ENCODE measurements around the gene PRR7. TPM values are rescaled to one million over a fixed set of nuclear protein-coding genes. Genes with fewer than 3 reads are reported as not detected.

Gene PRR7
- total and polyA plus RNA-seq, 2 of the 13 experiments (the other 11 are each of a cell fraction or from before 2014, with no cell fraction given): 4.8 to 5.0 TPM

GRCh38 chr5:177447066-177447610, 524 bp downstream of the PRR7 start (continued):
- TF ChIP-seq, protein P1, sequence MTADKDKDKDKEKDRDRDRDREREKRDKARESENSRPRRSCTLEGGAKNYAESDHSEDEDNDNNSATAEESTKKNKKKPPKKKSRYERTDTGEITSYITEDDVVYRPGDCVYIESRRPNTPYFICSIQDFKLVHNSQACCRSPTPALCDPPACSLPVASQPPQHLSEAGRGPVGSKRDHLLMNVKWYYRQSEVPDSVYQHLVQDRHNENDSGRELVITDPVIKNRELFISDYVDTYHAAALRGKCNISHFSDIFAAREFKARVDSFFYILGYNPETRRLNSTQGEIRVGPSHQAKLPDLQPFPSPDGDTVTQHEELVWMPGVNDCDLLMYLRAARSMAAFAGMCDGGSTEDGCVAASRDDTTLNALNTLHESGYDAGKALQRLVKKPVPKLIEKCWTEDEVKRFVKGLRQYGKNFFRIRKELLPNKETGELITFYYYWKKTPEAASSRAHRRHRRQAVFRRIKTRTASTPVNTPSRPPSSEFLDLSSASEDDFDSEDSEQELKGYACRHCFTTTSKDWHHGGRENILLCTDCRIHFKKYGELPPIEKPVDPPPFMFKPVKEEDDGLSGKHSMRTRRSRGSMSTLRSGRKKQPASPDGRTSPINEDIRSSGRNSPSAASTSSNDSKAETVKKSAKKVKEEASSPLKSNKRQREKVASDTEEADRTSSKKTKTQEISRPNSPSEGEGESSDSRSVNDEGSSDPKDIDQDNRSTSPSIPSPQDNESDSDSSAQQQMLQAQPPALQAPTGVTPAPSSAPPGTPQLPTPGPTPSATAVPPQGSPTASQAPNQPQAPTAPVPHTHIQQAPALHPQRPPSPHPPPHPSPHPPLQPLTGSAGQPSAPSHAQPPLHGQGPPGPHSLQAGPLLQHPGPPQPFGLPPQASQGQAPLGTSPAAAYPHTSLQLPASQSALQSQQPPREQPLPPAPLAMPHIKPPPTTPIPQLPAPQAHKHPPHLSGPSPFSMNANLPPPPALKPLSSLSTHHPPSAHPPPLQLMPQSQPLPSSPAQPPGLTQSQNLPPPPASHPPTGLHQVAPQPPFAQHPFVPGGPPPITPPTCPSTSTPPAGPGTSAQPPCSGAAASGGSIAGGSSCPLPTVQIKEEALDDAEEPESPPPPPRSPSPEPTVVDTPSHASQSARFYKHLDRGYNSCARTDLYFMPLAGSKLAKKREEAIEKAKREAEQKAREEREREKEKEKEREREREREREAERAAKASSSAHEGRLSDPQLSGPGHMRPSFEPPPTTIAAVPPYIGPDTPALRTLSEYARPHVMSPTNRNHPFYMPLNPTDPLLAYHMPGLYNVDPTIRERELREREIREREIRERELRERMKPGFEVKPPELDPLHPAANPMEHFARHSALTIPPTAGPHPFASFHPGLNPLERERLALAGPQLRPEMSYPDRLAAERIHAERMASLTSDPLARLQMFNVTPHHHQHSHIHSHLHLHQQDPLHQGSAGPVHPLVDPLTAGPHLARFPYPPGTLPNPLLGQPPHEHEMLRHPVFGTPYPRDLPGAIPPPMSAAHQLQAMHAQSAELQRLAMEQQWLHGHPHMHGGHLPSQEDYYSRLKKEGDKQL (CRISPR knock-in tag; IDR thresholded peaks at IDR 0.05; ENCODE audit: low read depth): no peak
- TF ChIP-seq ATF7 (IDR thresholded peaks at IDR 0.05) (no peak), ATF7 (CRISPR knock-in tag; IDR thresholded peaks at IDR 0.05) (no peak), ZNF816 (CRISPR knock-in tag; IDR thresholded peaks at IDR 0.05; ENCODE audit: borderline replicate concordance) (no peak), IKZF4 (CRISPR knock-in tag; IDR thresholded peaks at IDR 0.05; ENCODE audit: borderline replicate concordance, low read depth, not compliant biosample characterization) (no peak), DRAP1 (CRISPR knock-in tag; IDR thresholded peaks at IDR 0.05) (no peak), ZC3H4 (CRISPR knock-in tag; IDR thresholded peaks at IDR 0.05; ENCODE audit: borderline replicate concordance) (peak; percentile 19; the same call in 1 of the 2 replicates), ATF3 (CRISPR knock-in tag; IDR thresholded peaks at IDR 0.05) (no peak), MLXIP (CRISPR knock-in tag; IDR thresholded peaks at IDR 0.05; ENCODE audit: borderline replicate concordance) (no peak), REST (IDR thresholded peaks at IDR 0.05; ENCODE audit: borderline replicate concordance in 1 of 2, low read depth in 1 of 2, low read length in 2 of 2) (no peak), SIN3B (IDR thresholded peaks at IDR 0.05; ENCODE audit: low read length) (no peak), HOXD1 (CRISPR knock-in tag; IDR thresholded peaks at IDR 0.05) (peak; percentile 11; the same call in 1 of the 2 replicates), ZNF430 (CRISPR knock-in tag; IDR thresholded peaks at IDR 0.05) (no peak), ZNF563 (CRISPR knock-in tag; IDR thresholded peaks at IDR 0.05) (0 out of 2 replicates have a peak, but pooled peaks have one; percentile 57)
- TF ChIP-seq, protein P2, sequence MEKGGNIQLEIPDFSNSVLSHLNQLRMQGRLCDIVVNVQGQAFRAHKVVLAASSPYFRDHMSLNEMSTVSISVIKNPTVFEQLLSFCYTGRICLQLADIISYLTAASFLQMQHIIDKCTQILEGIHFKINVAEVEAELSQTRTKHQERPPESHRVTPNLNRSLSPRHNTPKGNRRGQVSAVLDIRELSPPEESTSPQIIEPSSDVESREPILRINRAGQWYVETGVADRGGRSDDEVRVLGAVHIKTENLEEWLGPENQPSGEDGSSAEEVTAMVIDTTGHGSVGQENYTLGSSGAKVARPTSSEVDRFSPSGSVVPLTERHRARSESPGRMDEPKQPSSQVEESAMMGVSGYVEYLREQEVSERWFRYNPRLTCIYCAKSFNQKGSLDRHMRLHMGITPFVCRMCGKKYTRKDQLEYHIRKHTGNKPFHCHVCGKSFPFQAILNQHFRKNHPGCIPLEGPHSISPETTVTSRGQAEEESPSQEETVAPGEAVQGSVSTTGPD (CRISPR knock-in tag; IDR thresholded peaks at IDR 0.05): no peak

All from HepG2 (cell line).